Testis (tissue), 3 donors: Measurements from ENCODE around the gene MSLN. TPM values are rescaled to one million over a fixed set of nuclear protein-coding genes. Genes with fewer than 3 reads are reported as not detected.
A peak's percentile ranks its signal among the peaks of the same experiment; 100 is the strongest.

ENCODE experiments used
- DNase-seq: peaks from one replicate; pipeline ENCODE4 v3.0.0-alpha.2; 2019
- H3K27ac ChIP-seq, 2 donors: fragments of 200-600 bp; sonication (generic); one replicate each; pipeline ENCODE4 v1.5.1; 2019
- H3K27me3 ChIP-seq: fragments of 200-600 bp; sonication (generic); one replicate; pipeline ENCODE4 v1.5.1; 2019
- H3K36me3 ChIP-seq: fragments of 200-600 bp; sonication (generic); one replicate; pipeline ENCODE4 v1.5.1; 2017; ENCODE audit warnings: low read depth; ENCODE audit errors: missing control alignments
- H3K4me1 ChIP-seq: fragments of 200-600 bp; sonication (generic); one replicate; pipeline ENCODE4 v1.5.1; 2019
- H3K4me3 ChIP-seq, 2 donors: fragments of 200-600 bp; sonication (generic); one replicate each; pipeline ENCODE4 v1.5.1; 2017 to 2019
- H3K9me3 ChIP-seq: fragments of 200-600 bp; sonication (generic); one replicate; pipeline ENCODE4 v1.5.1; 2017
- CTCF ChIP-seq, 3 experiments: fragments of 450-650 bp in 2 of 3; fragments of 200-600 bp in 1 of 3; sonication (generic) in 1 of 3; IDR thresholded peaks; one replicate each; pipeline ENCODE4 v1.5.1; 2016 to 2019; ENCODE audit warnings: antibody characterized with exemption in 3 of 3, mild to moderate bottlenecking in 2 of 3, moderate library complexity in 1 of 3
- POLR2A ChIP-seq: fragments of 450-650 bp; IDR thresholded peaks from one replicate; pipeline ENCODE4 v1.6.1; 2017; ENCODE audit warnings: antibody characterized with exemption, mild to moderate bottlenecking, moderate library complexity
- WGBS, 2 donors: methylation state at CpG; one replicate each; pipeline ENCODE4 v1.1.5; 2018; 5-methylcytosine and 5-hydroxymethylcytosine counted together
- intact Hi-C: fragments of 100-400 bp; cut with DNase I; formaldehyde crosslinking; loops from one replicate; pipeline ENCODE4 v1.15.1; 2023; ENCODE audit warnings: low total_unique reads
- polyA plus RNA-seq: library from polyadenylated mRNA; stranded (reverse); fragments of 350-450 nt; fragmentation: Illumina TruSeq; extraction: RNeasy Lipid Tissue Mini Kit (QIAGEN cat#74804); gene quantifications from one replicate; pipeline ENCODE4 v1.2.3, GENCODE V29; 2014; ENCODE audit warnings: low read depth, low replicate concordance; ENCODE audit not compliant: insufficient read depth
- total RNA-seq, 2 donors: library from RNA; depleted of rRNA; stranded (reverse); fragments of >200 nt; gene quantifications; one replicate each; pipeline ENCODE4 v1.2.3, GENCODE V29; 2016

Gene MSLN
- total and polyA plus RNA-seq, 3 donors from 2014 or later = 1.5 to 18.5 (median 2.8) TPM

- peaks cover 19% of the 10 kb centered on the region for H3K4me1 ChIP-seq
- no peak within 1 kb of the TSS for H3K27ac ChIP-seq
- DNase-seq = peak; percentile 63
- H3K4me3 ChIP-seq = peak within 1 kb of the TSS; percentile 43 to 58
- intact Hi-C loops = no loop called here
- no peak for TF ChIP-seq POLR2A
- TF ChIP-seq CTCF (IDR thresholded peaks at IDR 0.05) = no peak
- H3K36me3 ChIP-seq = no peaks in the 10 kb centered on the region
- 0 to 3% methylated on average over 2 to 49 of the region's 88 CpGs for WGBS, 2 donors
- H3K27me3 ChIP-seq = no peaks in the 10 kb centered on the region
- H3K9me3 ChIP-seq = no peaks in the 10 kb centered on the region
Measured at GRCh38 chr16:726438-727290, 33.9 kb upstream of the MSLN start, which contains the start of the genes CCDC78 and HAGHL. CCDC78 (minus strand) TSS chr16:726443; CDS start chr16:726367, 76 bp downstream. HAGHL (plus strand) TSS chr16:727106; CDS start chr16:727510, 404 bp downstream.

- Histone ChIP-seq H3K4me3 (peak overlapping the region; percentile 43 to 58), H3K27me3 (no peaks in the 10 kb centered on the region), H3K4me1 (peaks cover 16% of the 10 kb centered on the region), H3K27ac (no peak overlapping the region), H3K36me3 (no peaks in the 10 kb centered on the region), H3K9me3 (no peaks in the 10 kb centered on the region)
- DNase-seq = no peak
- intact Hi-C loops = no loop called here
- TF ChIP-seq CTCF (IDR thresholded peaks at IDR 0.05) (no peak), POLR2A (no peak)
- 1 to 3% methylated on average over 14 to 46 of the region's 61 CpGs for WGBS, 2 donors
Measured at GRCh38 chr16:727291-727977, 33.1 kb upstream of the MSLN start.

- Histone ChIP-seq H3K4me3 (peak overlapping the region; percentile 6 to 58), H3K27me3 (no peaks in the 10 kb centered on the region), H3K9me3 (no peaks in the 10 kb centered on the region), H3K36me3 (no peaks in the 10 kb centered on the region), H3K4me1 (peaks cover 16% of the 10 kb centered on the region), H3K27ac (no peak overlapping the region)
- DNase-seq = peak; percentile 78
- WGBS, 2 donors = 0 to 2% methylated on average over 3 to 26 of the region's 80 CpGs
- TF ChIP-seq POLR2A = no peak
- no peak for TF ChIP-seq CTCF (IDR thresholded peaks at IDR 0.05)
- intact Hi-C loops = no loop called here
Measured at GRCh38 chr16:728131-728889, 32.2 kb upstream of the MSLN start.

- H3K27ac ChIP-seq = no peak overlapping the region
- TF ChIP-seq POLR2A = no peak
- TF ChIP-seq CTCF (IDR thresholded peaks at IDR 0.05) = no peak
- H3K36me3 ChIP-seq = no peaks in the 10 kb centered on the region
- 60 to 73% methylated on average over 21 to 55 of the region's 55 CpGs for WGBS, 2 donors
- peak overlapping the region in 1 of 2 donors; percentile 58 for H3K4me3 ChIP-seq
- intact Hi-C loops = no loop called here
- peaks cover 16% of the 10 kb centered on the region for H3K4me1 ChIP-seq
- no peaks in the 10 kb centered on the region for H3K9me3 ChIP-seq
- no peak for DNase-seq
- H3K27me3 ChIP-seq = no peaks in the 10 kb centered on the region
Measured at GRCh38 chr16:728890-729744, 31.4 kb upstream of the MSLN start.
